Erythroblast (primary cell): ENCODE results near the gene SOX1.

Experiments used
- DNase-seq, 2 experiments: peaks; one replicate each; lab custom pipeline; 2025; lab: John Stamatoyannopoulos, UW
- GATA1 ChIP-seq: IDR thresholded peaks from 2 replicates; pipeline ENCODE4 v1.6.1; 2011; ENCODE audit warnings: low read depth, mild to moderate bottlenecking, control low read depth, low read length, moderate library complexity
- POLR2A ChIP-seq: IDR thresholded peaks from 2 replicates; pipeline ENCODE4 v1.6.1; 2011; ENCODE audit warnings: mild to moderate bottlenecking, low read length

SOX1 gene

GRCh38 chr13:112055036-112055914 lies 11.7 kb upstream of the SOX1 start:
- TF ChIP-seq POLR2A (no peak), GATA1 (no peak)
- DNase-seq, result no peak

GRCh38 chr13:112055915-112056269 lies 11.1 kb upstream of the SOX1 start:
- TF ChIP-seq POLR2A (no peak), GATA1 (no peak)
- DNase-seq, result no peak

- no peak for DNase-seq
- no peak for TF ChIP-seq GATA1
- no peak for TF ChIP-seq POLR2A
These were observed 10.6 kb upstream of the SOX1 start for GRCh38 chr13:112056284-112056727.

GRCh38 chr13:112056739-112057438 lies 10.1 kb upstream of the SOX1 start:
- DNase-seq, result no peak
- TF ChIP-seq POLR2A, result no peak
- TF ChIP-seq GATA1, result no peak

GRCh38 chr13:112057439-112057735 lies 9.6 kb upstream of the SOX1 start:
- DNase-seq, result no peak

GRCh38 chr13:112057736-112058518 lies 9.0 kb upstream of the SOX1 start:
- peak; percentile 52 to 53 for DNase-seq
- TF ChIP-seq POLR2A, result no peak
- TF ChIP-seq GATA1, result no peak

More at GRCh38 chr13:112057439-112057735, 9.6 kb upstream of the SOX1 start:
- TF ChIP-seq GATA1 (no peak), POLR2A (no peak)

- DNase-seq, result no peak
- TF ChIP-seq GATA1, result no peak
- TF ChIP-seq POLR2A, result no peak
These were observed 8.5 kb upstream of the SOX1 start for GRCh38 chr13:112058519-112058873.

- no peak for TF ChIP-seq GATA1
- no peak for TF ChIP-seq POLR2A
These were observed 8.0 kb upstream of the SOX1 start for GRCh38 chr13:112058941-112059340.

GRCh38 chr13:112059457-112060281 lies 7.3 kb upstream of the SOX1 start:
- no peak for TF ChIP-seq POLR2A
- TF ChIP-seq GATA1, result no peak
- DNase-seq, result no peak

More at GRCh38 chr13:112058941-112059340, 8.0 kb upstream of the SOX1 start:
- no peak for DNase-seq

GRCh38 chr13:112060282-112060830 lies 6.6 kb upstream of the SOX1 start:
- TF ChIP-seq POLR2A, result no peak
- DNase-seq, result no peak

- DNase-seq, result no peak
- TF ChIP-seq GATA1 (no peak), POLR2A (no peak)
These were observed 6.0 kb upstream of the SOX1 start for GRCh38 chr13:112060899-112061366.

- TF ChIP-seq GATA1 (no peak), POLR2A (no peak)
- no peak for DNase-seq
These were observed 5.4 kb upstream of the SOX1 start for GRCh38 chr13:112061367-112062061.

- TF ChIP-seq POLR2A, result no peak
- TF ChIP-seq GATA1, result no peak
- no peak for DNase-seq
These were observed 4.8 kb upstream of the SOX1 start for GRCh38 chr13:112062072-112062567.
